HG02840 (cell line): ENCODE data around the gene RAB27B.

Experiments used
- ATAC-seq: cut with Tn5 transposase; IDR thresholded peaks from one replicate; pipeline ENCODE4 v1.9.1; 2021; ENCODE audit warnings: mild to moderate bottlenecking, moderate library complexity, moderate number of reproducible peaks; ENCODE audit not compliant: unreplicated experiment, low FRiP score

Gene RAB27B

GRCh38 chr18:54859667-54860421 is 31.6 kb downstream of the RAB27B start:
- ATAC-seq = no peak

DNA sequence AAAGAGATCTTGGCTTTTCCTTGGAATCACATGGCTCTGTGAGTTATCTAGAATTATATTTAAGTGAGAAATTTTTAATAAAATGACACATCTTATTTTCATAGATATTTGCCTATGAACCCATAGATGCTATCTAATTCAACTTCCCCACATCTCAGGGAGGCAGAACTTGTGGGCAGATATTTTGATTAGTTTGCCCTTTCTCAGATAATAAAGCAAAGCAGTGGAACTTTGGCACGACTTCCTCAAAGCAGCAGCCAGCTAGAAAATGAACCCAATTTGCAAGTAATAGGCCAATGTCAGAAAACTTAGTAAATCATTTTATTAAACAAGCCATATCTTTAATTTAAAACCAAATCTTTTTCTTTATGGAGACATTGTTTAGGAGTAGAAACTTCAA is 32.7 kb downstream of the RAB27B start:
- ATAC-seq = no peak

- no peak for ATAC-seq
These were observed 38.9 kb downstream of the RAB27B start for GRCh38 chr18:54867131-54867530.

DNA sequence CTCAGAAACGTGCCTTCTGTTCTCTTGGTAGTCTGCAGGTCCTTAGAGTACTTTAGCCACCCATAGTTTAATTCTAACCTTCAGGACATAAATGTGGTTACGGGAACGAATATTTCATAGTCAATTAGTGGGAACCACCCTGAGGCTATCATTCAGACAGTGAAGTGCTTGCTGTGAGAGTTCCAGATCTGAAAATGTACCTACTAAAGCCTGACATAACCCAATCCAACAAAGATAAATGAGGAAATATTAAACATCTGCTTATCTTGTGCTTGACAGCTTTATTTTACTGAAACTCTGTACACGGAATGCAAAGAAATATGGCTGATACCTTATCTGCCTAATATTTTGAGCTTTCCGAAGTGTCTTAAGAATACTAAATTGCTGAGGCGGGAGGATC is 43.0 kb downstream of the RAB27B start:
- ATAC-seq = no peak

- ATAC-seq = no peak
These were observed 44.4 kb downstream of the RAB27B start for GRCh38 chr18:54872681-54873080.

DNA sequence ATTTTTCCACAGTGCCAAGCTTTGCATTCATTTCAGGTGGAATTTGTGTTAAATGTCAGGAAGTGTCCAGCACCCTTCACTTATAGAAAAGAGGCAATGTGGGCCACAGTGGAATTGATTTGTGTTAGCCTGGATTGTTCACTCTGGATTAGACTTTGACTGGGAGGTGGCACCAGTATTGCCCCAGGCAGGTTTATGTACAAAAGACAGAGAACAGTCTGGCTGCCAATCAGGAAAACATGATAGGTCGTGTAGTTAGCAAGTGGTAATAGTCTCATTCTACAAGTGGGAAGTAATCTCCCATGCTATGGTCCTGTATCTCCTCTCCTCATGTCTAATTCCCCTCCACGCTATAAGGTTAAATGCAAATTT is 45.6 kb downstream of the RAB27B start:
- ATAC-seq = no peak

DNA sequence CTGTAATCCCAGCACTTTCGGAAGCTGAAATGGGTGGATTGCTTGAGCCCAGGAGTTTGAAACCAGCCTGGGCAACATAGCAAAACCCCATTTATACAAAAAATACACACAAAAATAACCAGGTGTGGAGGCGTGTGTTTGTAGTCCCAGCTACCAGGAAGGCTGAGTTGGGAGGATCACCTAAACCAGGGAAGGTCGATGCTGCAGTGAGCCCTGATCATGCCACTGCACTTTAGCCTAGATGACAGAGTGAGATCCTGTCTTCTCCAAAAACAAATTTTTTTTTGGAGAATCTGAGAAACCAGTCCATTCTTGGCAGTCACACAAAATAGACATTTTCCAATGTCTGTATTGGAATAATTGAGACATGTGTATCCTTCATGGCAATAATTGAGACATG is 46.8 kb downstream of the RAB27B start:
- ATAC-seq = no peak

GRCh38 chr18:54877076-54877475 is 48.8 kb downstream of the RAB27B start:
- no peak for ATAC-seq

GRCh38 chr18:54878159-54878622 is 49.9 kb downstream of the RAB27B start:
- no peak for ATAC-seq

DNA sequence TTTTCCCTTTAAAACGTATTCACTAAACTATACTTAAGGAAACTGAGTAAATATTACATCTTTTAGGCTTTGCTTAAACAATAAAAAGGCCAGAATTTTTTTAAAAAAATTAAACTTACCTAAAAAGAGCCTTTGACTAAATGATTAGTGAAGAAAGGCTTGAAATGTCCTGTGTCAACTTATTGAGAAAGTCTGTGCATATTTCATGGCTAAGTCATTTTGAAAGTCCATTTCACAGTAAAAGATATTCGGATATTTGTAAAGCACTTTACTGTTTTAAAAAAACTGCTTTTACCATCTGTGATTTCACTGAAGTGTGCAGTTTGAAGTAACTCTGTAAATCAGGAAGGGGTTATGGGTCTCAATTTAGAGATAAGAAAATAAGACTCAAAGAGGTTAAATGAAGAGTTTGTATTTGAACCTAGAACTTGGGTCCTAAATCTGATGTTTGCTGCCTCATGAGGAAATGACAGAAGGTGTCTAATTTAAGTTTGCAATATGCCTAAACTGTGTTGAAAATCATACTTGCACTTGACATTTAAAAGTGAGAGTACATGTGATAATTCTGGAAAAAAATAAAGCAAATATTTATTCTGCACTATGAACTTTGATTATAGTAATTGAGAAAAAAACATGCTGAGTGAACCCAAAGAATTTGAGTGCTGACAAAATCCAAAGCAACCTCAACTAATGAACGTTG is 50.5 kb downstream of the RAB27B start:
- no peak for ATAC-seq

GRCh38 chr18:54879691-54880090 is 51.4 kb downstream of the RAB27B start:
- ATAC-seq = no peak

DNA sequence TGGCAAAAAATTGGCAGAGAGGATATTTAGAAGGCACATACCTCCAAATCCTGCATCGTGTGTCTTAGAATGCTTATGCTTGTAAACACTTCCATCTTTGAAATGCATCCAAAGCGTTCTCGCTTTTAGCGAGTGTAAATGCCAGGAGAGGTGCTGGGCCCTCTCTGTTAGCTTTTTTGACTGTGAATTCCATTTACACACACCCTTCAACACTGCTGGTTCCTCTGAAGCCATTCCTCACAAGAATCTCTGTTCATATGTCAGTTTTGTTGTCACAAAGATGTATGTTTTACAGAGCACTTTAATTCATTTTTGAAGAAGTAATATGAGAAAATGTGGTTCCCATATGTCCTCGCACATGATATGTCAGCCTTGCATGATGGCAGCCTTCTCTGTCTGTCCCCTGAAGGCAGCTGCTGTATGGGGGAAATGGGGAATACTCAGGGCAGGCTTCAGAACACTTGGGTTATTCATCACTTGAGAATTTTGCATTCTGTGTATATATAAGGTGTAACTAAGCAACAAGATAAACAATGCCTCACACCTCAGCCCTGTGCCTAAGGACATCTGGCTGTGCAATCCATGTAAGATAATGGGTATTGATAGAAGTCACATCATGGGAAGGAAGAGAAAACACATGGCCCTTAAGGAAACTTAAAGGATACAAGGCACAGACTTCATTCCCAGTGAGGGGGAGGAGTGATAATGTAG is 52.3 kb downstream of the RAB27B start:
- no peak for ATAC-seq

DNA sequence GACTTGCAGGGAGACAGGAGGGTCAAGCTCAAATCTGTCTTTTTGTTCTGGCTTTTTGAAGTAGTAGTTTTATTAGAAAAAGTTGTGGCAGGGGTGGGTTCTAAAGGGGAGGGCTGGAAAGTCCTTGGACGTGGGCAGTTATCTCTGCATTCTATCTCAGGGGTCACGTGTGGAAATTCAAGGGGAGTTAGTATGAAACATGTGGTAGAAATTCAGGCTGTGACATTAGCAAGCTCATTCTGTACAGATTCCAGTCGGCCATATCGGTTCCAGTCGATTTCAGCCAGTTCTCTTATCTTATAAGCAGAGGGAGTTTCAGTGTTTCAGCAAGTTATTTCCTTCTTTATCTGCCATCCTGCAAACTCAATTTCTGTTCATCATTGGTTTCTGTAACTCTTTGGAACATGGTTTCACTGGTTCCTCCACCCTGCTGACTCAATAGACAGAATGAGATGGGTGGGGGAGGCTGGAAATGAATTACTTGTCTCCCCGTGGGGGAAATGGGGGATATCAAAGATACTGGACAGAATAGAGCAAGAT is 53.0 kb downstream of the RAB27B start:
- ATAC-seq = no peak

GRCh38 chr18:54882318-54882717 is 54.0 kb downstream of the RAB27B start:
- no peak for ATAC-seq

GRCh38 chr18:54883816-54884604 is 55.7 kb downstream of the RAB27B start:
- ATAC-seq = no peak

DNA sequence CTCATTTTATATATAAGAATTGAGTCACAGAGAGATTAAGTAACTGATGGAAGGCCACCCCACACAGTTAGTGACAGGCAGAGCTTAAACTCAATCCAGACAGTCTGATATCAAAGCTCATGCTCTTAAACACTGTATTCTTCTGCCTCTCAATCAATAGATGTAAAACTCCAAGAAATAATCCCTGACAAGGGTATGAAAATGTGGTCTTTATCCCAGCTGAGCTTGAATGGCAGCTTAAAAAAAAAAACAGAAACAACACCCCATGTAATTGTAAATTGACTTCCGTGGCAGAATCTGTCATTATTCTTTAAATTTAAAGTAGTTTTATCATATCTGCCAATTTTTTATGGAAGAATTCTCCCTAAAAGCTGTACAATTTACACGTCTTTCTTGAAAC is 60.1 kb downstream of the RAB27B start:
- ATAC-seq = no peak

GRCh38 chr18:54888933-54889332 is 60.7 kb downstream of the RAB27B start:
- ATAC-seq = no peak

DNA sequence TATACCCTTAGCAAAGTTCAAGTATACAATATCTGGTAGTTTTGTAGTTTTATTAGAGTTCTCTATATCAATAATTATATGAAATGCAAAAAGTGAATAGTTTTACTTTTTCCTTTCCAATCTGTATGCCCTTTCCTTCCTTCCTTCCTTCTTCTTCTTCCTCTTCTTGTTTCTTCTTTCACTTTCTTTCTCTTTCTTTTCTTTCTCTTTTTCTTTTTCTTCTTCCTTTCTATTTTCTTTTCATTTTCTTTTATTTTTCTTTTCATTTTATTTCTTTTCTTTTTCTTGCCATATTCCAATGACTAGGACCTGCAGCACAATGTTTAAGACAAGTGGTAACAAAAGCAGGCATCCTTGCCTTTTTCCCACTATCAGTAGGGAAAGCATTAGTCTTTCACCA is 71.2 kb downstream of the RAB27B start:
- ATAC-seq = no peak

DNA sequence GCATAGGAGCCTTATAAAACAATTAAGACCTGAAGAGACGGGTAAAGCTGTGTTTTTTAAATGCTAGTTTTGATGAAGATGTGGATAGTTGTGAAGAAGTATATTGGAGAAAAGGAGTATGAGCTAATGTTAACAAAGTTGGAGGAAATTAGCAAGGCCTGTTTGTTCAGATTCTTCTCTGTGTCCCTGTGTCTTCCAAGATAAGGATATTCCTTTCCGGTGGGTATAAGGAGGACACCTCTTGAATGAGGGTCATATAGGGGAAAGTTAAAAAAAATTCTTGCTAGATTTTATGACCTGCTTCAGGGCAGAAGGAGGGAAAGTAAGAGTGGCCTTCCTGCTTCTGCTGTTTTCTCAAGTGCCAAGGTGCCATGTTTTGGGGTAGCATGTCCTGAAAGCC is 72.0 kb downstream of the RAB27B start:
- ATAC-seq = no peak

GRCh38 chr18:54904581-54904980 is 76.3 kb downstream of the RAB27B start:
- ATAC-seq = no peak
